Liver (tissue), 9 donors: ENCODE measurements around the gene LCE3E. TPM values are rescaled to one million over a fixed set of nuclear protein-coding genes. Genes with fewer than 3 reads are reported as not detected.

Experiments used
- DNase-seq: peaks from one replicate; pipeline ENCODE4 v3.0.0-alpha.2; 2017; ENCODE audit warnings: low spot score
- H3K27ac ChIP-seq, 2 donors: one replicate each; pipeline ENCODE4 v1.7.0; 2013; ENCODE audit warnings: inconsistent platforms in 2 of 2, low read length in 2 of 2, control low read depth in 1 of 2, low read depth in 1 of 2, mild to moderate bottlenecking in 1 of 2
- H3K27me3 ChIP-seq, 4 donors: one replicate each; pipeline versions ENCODE4 v1.6.1 to v1.7.0; 2013; ENCODE audit warnings: low read length in 3 of 4, inconsistent platforms in 1 of 4, mild to moderate bottlenecking in 1 of 4, moderate library complexity in 1 of 4; ENCODE audit not compliant: control insufficient read depth in 4 of 4, insufficient read depth in 4 of 4
- H3K36me3 ChIP-seq, 4 donors: one replicate each; pipeline versions ENCODE4 v1.6.1 to v1.7.0; 2013; ENCODE audit warnings: low read length in 3 of 4, mild to moderate bottlenecking in 3 of 4, low read depth in 1 of 4, moderate library complexity in 1 of 4; ENCODE audit not compliant: control insufficient read depth in 4 of 4, insufficient read depth in 3 of 4
- H3K4me1 ChIP-seq, 4 donors: one replicate each; pipeline versions ENCODE4 v1.6.1 to v1.7.0; 2013; ENCODE audit warnings: low read length in 3 of 4, mild to moderate bottlenecking in 3 of 4, moderate library complexity in 1 of 4; ENCODE audit not compliant: control insufficient read depth in 4 of 4, insufficient read depth in 4 of 4
- H3K4me3 ChIP-seq, 3 donors: one replicate each; pipeline versions ENCODE4 v1.6.1 to v1.7.0; 2013; ENCODE audit warnings: low read length in 3 of 3, control low read depth in 1 of 3, low read depth in 1 of 3, mild to moderate bottlenecking in 1 of 3
- H3K9ac ChIP-seq, 2 donors: one replicate each; pipeline ENCODE4 v1.7.0; 2013; ENCODE audit warnings: low read length in 2 of 2, mild to moderate bottlenecking in 2 of 2, moderate library complexity in 2 of 2, control low read depth in 1 of 2, low read depth in 1 of 2
- H3K9me3 ChIP-seq, 4 donors: one replicate each; pipeline versions ENCODE4 v1.6.1 to v1.7.0; 2013; ENCODE audit warnings: low read length in 3 of 4; ENCODE audit not compliant: control insufficient read depth in 4 of 4
- CTCF ChIP-seq: fragments of 150-350 bp; IDR thresholded peaks from 2 replicates; pipeline ENCODE4 v1.5.1; 2017; ENCODE audit warnings: improper control_type of control experiment, low read depth, low read length; ENCODE audit not compliant: missing input control
- EGR1 ChIP-seq, 2 donors: IDR thresholded peaks; 2 replicates each; pipeline ENCODE4 v1.6.1; 2016 to 2018; ENCODE audit warnings: antibody characterized with exemption in 2 of 2, low read depth in 2 of 2
- FOXA1 ChIP-seq: IDR thresholded peaks from 2 replicates; pipeline ENCODE4 v1.6.1; 2016; ENCODE audit warnings: antibody characterized with exemption
- FOXA2 ChIP-seq: IDR thresholded peaks from 2 replicates; pipeline ENCODE4 v1.6.1; 2016; ENCODE audit warnings: antibody characterized with exemption
- GABPA ChIP-seq, 2 donors: IDR thresholded peaks in 1 of 2; conservative IDR thresholded peaks in 1 of 2; 2 replicates each; pipeline ENCODE4 v1.6.1; 2016; ENCODE audit warnings: antibody characterized with exemption in 2 of 2, mild to moderate bottlenecking in 1 of 2, moderate library complexity in 1 of 2
- HNF4A ChIP-seq, 2 donors: conservative IDR thresholded peaks; 2 replicates each; pipeline ENCODE4 v1.6.1; 2016; ENCODE audit warnings: antibody characterized with exemption in 2 of 2, mild to moderate bottlenecking in 2 of 2
- HNF4G ChIP-seq: IDR thresholded peaks from 2 replicates; pipeline ENCODE4 v1.6.1; 2016; ENCODE audit warnings: antibody characterized with exemption
- JUND ChIP-seq, 2 donors: IDR thresholded peaks; 2 replicates each; pipeline ENCODE4 v1.6.1; 2016; ENCODE audit warnings: antibody characterized with exemption in 2 of 2
- NR2F2 ChIP-seq: IDR thresholded peaks from 2 replicates; pipeline ENCODE4 v1.6.1; 2016; ENCODE audit warnings: antibody characterized with exemption
- RAD21 ChIP-seq, 2 donors: IDR thresholded peaks; 2 replicates each; pipeline ENCODE4 v1.6.1; 2016; ENCODE audit warnings: antibody characterized with exemption in 2 of 2, mild to moderate bottlenecking in 2 of 2
- REST ChIP-seq: IDR thresholded peaks from 2 replicates; pipeline ENCODE4 v1.6.1; 2016; ENCODE audit warnings: antibody characterized with exemption, mild to moderate bottlenecking
- RXRA ChIP-seq, 2 donors: IDR thresholded peaks; 2 replicates each; pipeline ENCODE4 v1.6.1; 2017 to 2018; ENCODE audit warnings: antibody characterized with exemption in 2 of 2, mild to moderate bottlenecking in 1 of 2
- SP1 ChIP-seq: IDR thresholded peaks from 2 replicates; pipeline ENCODE4 v1.6.1; 2018; ENCODE audit warnings: antibody characterized with exemption, mild to moderate bottlenecking
- TAF1 ChIP-seq: conservative IDR thresholded peaks from 2 replicates; pipeline ENCODE4 v1.6.1; 2016; ENCODE audit warnings: antibody characterized with exemption, mild to moderate bottlenecking
- YY1 ChIP-seq: IDR thresholded peaks from 2 replicates; pipeline ENCODE4 v1.6.1; 2016; ENCODE audit warnings: antibody characterized with exemption, mild to moderate bottlenecking
- ZBTB33 ChIP-seq: IDR thresholded peaks from 2 replicates; pipeline ENCODE4 v1.6.1; 2016; ENCODE audit warnings: antibody characterized with exemption
- WGBS: extraction: QIAGEN DNeasy Blood & Tissue Kit; methylation state at CpG from one replicate; pipeline ENCODE4 v1.1.7; 2013; 5-methylcytosine and 5-hydroxymethylcytosine counted together
- polyA plus RNA-seq, 2 donors: library from polyadenylated mRNA; stranded (reverse) in 1 of 2; unstranded in 1 of 2; fragments of 200-250 nt in 1 of 2; fragments of >200 nt in 1 of 2; fragmentation: Nextera tagmentation in 1 of 2; extraction: Ambion mirVana in 1 of 2; gene quantifications; one replicate each; pipeline versions ENCODE4 v1.2.1 to v1.2.3, GENCODE V29; 2013 to 2015
- total RNA-seq, 2 donors: library from RNA; depleted of rRNA; stranded (reverse); fragments of >200 nt; gene quantifications; one replicate each; pipeline ENCODE4 v1.2.3, GENCODE V29; 2014
- TF ChIP-seq, protein P1 (sequence below): IDR thresholded peaks from 2 replicates; pipeline ENCODE4 v1.6.1; 2016; ENCODE audit warnings: antibody characterized with exemption
- TF ChIP-seq, protein P2 (sequence below): IDR thresholded peaks from 2 replicates; pipeline ENCODE4 v1.6.1; 2016; ENCODE audit warnings: antibody characterized with exemption
- donor health status: healthy.
- donor health status: healthy.
- donor health status: healthy.
- donor health status: healthy.
- donor health status: healthy.

Gene LCE3E
- total RNA-seq (not detected), polyA plus RNA-seq (not detected)

DNA sequence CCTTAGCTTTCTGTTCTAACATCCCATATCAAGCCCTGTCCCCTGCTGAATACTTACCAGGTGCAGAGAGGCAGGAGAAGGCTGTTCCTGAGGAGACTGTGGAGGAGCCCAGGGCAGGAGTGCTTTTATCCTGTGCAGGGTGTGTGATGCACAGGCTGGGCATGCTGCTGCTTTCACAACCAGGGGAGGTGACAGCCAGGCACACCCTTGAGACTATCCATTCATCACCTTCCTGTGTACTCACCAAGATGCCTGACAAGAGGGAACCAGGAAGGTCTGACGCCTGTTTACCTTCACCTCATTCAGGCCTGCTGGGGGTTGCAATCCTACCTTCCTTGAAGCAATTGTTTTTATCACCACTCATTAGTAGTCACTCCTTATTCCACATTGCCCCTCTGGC, at the start of gene LCE3E:
Gene LCE3E (minus strand): TSS at position 100 of the 400 bp plus-strand sequence. CDS start 572 bp downstream, outside the sequence.
- H3K9ac ChIP-seq = no peak within 1 kb of the TSS
- DNase-seq = no peak
- H3K4me1 ChIP-seq = no peaks in the 10 kb centered on the region
- no peaks in the 10 kb centered on the region for H3K36me3 ChIP-seq
- peaks cover 0 to 6% (median 2%) of the 10 kb centered on the region in 4 donors for H3K9me3 ChIP-seq
- H3K27ac ChIP-seq = no peak within 1 kb of the TSS
- 48% methylated on average over 1 of the region's 1 CpG for WGBS
- peaks cover 0 to 3% (median 0%) of the 10 kb centered on the region in 4 donors for H3K27me3 ChIP-seq
- H3K4me3 ChIP-seq = no peak within 1 kb of the TSS
- TF ChIP-seq NR2F2 = no peak
- no peak for TF ChIP-seq HNF4A (conservative IDR thresholded peaks at IDR 0.05)
- no peak for TF ChIP-seq FOXA1
- no peak for TF ChIP-seq CTCF
- no peak for TF ChIP-seq FOXA2
- TF ChIP-seq EGR1 (IDR thresholded peaks at IDR 0.05; ENCODE audit: low read depth in 2 of 2) = no peak
- TF ChIP-seq ZBTB33 = no peak
- no peak for TF ChIP-seq RXRA (IDR thresholded peaks at IDR 0.05)
- no peak for TF ChIP-seq REST
- TF ChIP-seq JUND (IDR thresholded peaks at IDR 0.05) = no peak
- no peak for TF ChIP-seq YY1
- no peak for TF ChIP-seq GABPA (IDR thresholded peaks at IDR 0.05 in 1 of 2, conservative IDR thresholded peaks at IDR 0.05 in 1 of 2)
- TF ChIP-seq, protein P1, sequence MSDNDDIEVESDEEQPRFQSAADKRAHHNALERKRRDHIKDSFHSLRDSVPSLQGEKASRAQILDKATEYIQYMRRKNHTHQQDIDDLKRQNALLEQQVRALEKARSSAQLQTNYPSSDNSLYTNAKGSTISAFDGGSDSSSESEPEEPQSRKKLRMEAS = no peak
- TF ChIP-seq, protein P2, sequence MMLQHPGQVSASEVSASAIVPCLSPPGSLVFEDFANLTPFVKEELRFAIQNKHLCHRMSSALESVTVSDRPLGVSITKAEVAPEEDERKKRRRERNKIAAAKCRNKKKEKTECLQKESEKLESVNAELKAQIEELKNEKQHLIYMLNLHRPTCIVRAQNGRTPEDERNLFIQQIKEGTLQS = no peak
- TF ChIP-seq HNF4G = no peak
- TF ChIP-seq SP1 = no peak
- TF ChIP-seq TAF1 = no peak
- no peak for TF ChIP-seq RAD21 (IDR thresholded peaks at IDR 0.05)
